Peyer's patch (tissue), 4 donors: ENCODE results near the gene IMMP2L. TPM values are rescaled to one million over a fixed set of nuclear protein-coding genes. Genes with fewer than 3 reads are reported as not detected.

Experiments
- DNase-seq, 3 donors: peaks; one replicate each; pipeline ENCODE4 v3.0.0-alpha.2; 2017 to 2019
- H3K27ac ChIP-seq, 4 donors: fragments of 200-600 bp; sonication (generic); one replicate each; pipeline ENCODE4 v1.5.1; 2016 to 2019
- H3K27me3 ChIP-seq, 2 donors: fragments of 200-600 bp; sonication (generic); one replicate each; pipeline ENCODE4 v1.5.1; 2019
- H3K36me3 ChIP-seq, 3 donors: fragments of 200-600 bp; sonication (generic); one replicate each; pipeline ENCODE4 v1.5.1; 2016 to 2019
- H3K4me1 ChIP-seq, 4 donors: fragments of 200-600 bp; sonication (generic); one replicate each; pipeline ENCODE4 v1.5.1; 2016 to 2019
- H3K4me3 ChIP-seq, 4 donors: fragments of 200-600 bp; sonication (generic); 1 replicate in 3 of 4; 2 replicates in 1 of 4; pipeline ENCODE4 v1.5.1; 2016 to 2019; ENCODE audit warnings: mild to moderate bottlenecking in 1 of 4
- H3K9me3 ChIP-seq, 4 donors: fragments of 200-600 bp; sonication (generic); one replicate each; pipeline ENCODE4 v1.5.1; 2016 to 2019; ENCODE audit warnings: mild to moderate bottlenecking in 1 of 4
- POLR2A ChIP-seq, 2 donors: fragments of 450-650 bp; IDR thresholded peaks; one replicate each; pipeline ENCODE4 v1.5.1; 2017; ENCODE audit warnings: antibody characterized with exemption in 2 of 2, mild to moderate bottlenecking in 2 of 2, moderate library complexity in 2 of 2
- total RNA-seq, 4 donors: library from RNA; depleted of rRNA; stranded (reverse); fragments of >200 nt; gene quantifications; one replicate each; pipeline ENCODE4 v1.1.0, GENCODE V29; 2016
- TF ChIP-seq, protein P1 (sequence below), 6 experiments: fragments of 450-650 bp in 4 of 6; fragments of 200-600 bp in 2 of 6; sonication (generic) in 1 of 6; IDR thresholded peaks; one replicate each; pipeline ENCODE4 v1.5.1; 2017 to 2019; ENCODE audit warnings: antibody characterized with exemption in 6 of 6, mild to moderate bottlenecking in 3 of 6, moderate library complexity in 1 of 6

The IMMP2L gene
- total RNA-seq, 4 donors from 2014 or later = 5.1 to 16.5 (median 10.9) TPM

DNA sequence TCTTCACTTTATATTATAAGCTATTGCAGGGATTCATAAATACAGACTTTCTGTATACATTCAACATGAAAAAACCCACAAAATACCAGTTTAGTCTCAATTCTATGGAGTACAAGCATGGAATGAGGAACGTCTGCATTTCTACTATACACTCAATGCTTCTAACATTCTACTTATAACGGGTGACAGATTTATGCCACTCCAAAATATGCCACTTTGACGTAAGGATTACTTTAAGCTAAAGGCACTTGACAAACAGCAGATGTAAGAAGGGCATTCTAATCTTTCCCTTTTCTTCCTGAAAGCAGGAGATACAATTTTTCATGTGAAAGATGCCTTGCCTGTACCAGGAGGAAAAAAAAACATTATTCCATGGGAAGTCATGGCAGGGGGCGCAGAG, 676.8 kb downstream of the IMMP2L start:
- DNase-seq = no peak
- no peaks in the 10 kb centered on the region for H3K4me1 ChIP-seq
- no peaks in the 10 kb centered on the region for H3K9me3 ChIP-seq
- TF ChIP-seq, protein P1, sequence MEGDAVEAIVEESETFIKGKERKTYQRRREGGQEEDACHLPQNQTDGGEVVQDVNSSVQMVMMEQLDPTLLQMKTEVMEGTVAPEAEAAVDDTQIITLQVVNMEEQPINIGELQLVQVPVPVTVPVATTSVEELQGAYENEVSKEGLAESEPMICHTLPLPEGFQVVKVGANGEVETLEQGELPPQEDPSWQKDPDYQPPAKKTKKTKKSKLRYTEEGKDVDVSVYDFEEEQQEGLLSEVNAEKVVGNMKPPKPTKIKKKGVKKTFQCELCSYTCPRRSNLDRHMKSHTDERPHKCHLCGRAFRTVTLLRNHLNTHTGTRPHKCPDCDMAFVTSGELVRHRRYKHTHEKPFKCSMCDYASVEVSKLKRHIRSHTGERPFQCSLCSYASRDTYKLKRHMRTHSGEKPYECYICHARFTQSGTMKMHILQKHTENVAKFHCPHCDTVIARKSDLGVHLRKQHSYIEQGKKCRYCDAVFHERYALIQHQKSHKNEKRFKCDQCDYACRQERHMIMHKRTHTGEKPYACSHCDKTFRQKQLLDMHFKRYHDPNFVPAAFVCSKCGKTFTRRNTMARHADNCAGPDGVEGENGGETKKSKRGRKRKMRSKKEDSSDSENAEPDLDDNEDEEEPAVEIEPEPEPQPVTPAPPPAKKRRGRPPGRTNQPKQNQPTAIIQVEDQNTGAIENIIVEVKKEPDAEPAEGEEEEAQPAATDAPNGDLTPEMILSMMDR (IDR thresholded peaks at IDR 0.05) = no peak
- TF ChIP-seq POLR2A (IDR thresholded peaks at IDR 0.05) = no peak
- H3K27ac ChIP-seq = no peak overlapping the region
- H3K27me3 ChIP-seq = no peaks in the 10 kb centered on the region
- no peaks in the 10 kb centered on the region for H3K36me3 ChIP-seq
- H3K4me3 ChIP-seq = no peak overlapping the region

DNA sequence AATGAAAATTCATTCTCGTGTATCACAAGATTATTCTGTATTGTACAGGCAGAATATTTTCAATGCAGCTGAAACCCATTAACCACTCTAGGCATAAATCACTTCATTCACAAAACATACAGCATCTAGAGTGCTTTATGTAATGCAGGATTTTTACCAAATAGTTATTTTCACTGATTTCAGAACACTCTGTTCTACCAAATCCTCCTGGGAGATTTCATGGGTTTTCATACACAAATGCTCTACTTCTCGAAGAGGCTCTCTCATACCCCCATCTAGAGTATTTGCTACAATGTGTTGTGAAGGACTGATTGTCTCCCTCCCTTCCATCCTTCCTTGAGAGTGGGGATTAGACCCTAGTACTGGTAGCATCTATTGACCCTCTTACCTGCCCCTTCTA, 680.6 kb downstream of the IMMP2L start:
- Histone ChIP-seq H3K4me3 (no peak overlapping the region), H3K9me3 (no peaks in the 10 kb centered on the region), H3K36me3 (no peaks in the 10 kb centered on the region), H3K27ac (no peak overlapping the region), H3K27me3 (no peaks in the 10 kb centered on the region), H3K4me1 (no peaks in the 10 kb centered on the region)
- DNase-seq = no peak
- TF ChIP-seq, protein P1 (IDR thresholded peaks at IDR 0.05) = no peak
- no peak for TF ChIP-seq POLR2A (IDR thresholded peaks at IDR 0.05)

GRCh38 chr7:110880971-110881370, 681.3 kb downstream of the IMMP2L start:
- DNase-seq = no peak
- TF ChIP-seq, protein P1 (IDR thresholded peaks at IDR 0.05) = no peak
- TF ChIP-seq POLR2A (IDR thresholded peaks at IDR 0.05) = no peak
- H3K9me3 ChIP-seq = no peaks in the 10 kb centered on the region
- no peaks in the 10 kb centered on the region for H3K27me3 ChIP-seq
- H3K36me3 ChIP-seq = no peaks in the 10 kb centered on the region
- H3K4me1 ChIP-seq = no peaks in the 10 kb centered on the region
- H3K4me3 ChIP-seq = no peak overlapping the region
- no peak overlapping the region for H3K27ac ChIP-seq

DNA sequence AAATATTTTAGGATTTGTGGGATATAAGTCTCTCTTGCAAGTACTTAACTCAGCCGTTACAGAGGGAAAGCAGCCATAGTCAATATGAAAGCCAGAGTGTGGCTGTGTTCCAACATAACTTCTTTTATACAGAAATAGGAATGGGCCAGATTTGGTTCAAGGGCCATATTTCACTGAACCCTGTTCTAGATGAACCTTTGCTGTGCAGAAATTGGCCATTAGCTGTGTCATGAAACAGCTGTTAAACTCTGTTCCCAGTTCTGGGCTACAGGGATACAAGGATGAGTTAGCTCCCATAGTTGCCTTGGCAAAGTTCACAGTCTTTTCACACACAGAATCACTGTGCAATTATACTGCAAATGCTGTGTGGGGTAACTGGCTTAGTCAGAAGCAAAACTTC, 685.3 kb downstream of the IMMP2L start:
- H3K9me3 ChIP-seq = no peaks in the 10 kb centered on the region
- TF ChIP-seq, protein P1 (IDR thresholded peaks at IDR 0.05) = no peak
- TF ChIP-seq POLR2A (IDR thresholded peaks at IDR 0.05) = no peak

GRCh38 chr7:110875346-110875745, 686.9 kb downstream of the IMMP2L start:
- DNase-seq = no peak
- no peak for TF ChIP-seq POLR2A (IDR thresholded peaks at IDR 0.05)
- TF ChIP-seq, protein P1 (IDR thresholded peaks at IDR 0.05) = no peak
- Histone ChIP-seq H3K36me3 (no peaks in the 10 kb centered on the region), H3K27ac (no peak overlapping the region), H3K27me3 (no peaks in the 10 kb centered on the region), H3K4me3 (no peak overlapping the region), H3K9me3 (no peaks in the 10 kb centered on the region), H3K4me1 (no peaks in the 10 kb centered on the region)

More for the DNA sequence above, 685.3 kb downstream of the IMMP2L start:
- Histone ChIP-seq H3K4me3 (no peak overlapping the region), H3K27me3 (no peaks in the 10 kb centered on the region), H3K36me3 (no peaks in the 10 kb centered on the region), H3K4me1 (no peaks in the 10 kb centered on the region), H3K27ac (no peak overlapping the region)
- no peak for DNase-seq

GRCh38 chr7:110871856-110872255, 690.4 kb downstream of the IMMP2L start:
- Histone ChIP-seq H3K27ac (no peak overlapping the region), H3K36me3 (no peaks in the 10 kb centered on the region), H3K4me3 (no peak overlapping the region), H3K4me1 (no peaks in the 10 kb centered on the region), H3K9me3 (no peaks in the 10 kb centered on the region), H3K27me3 (no peaks in the 10 kb centered on the region)
- no peak for DNase-seq
- no peak for TF ChIP-seq POLR2A (IDR thresholded peaks at IDR 0.05)
- TF ChIP-seq, protein P1 (IDR thresholded peaks at IDR 0.05) = no peak
